HepG2 (cell line): ENCODE results near the gene MORF4L1. TPM values are rescaled to one million over a fixed set of nuclear protein-coding genes. Genes with fewer than 3 reads are reported as not detected.
A peak's percentile ranks its signal among the peaks of the same experiment; 100 is the strongest.

ENCODE experiments used
- ASH2L ChIP-seq: fragments of 300-600, 200-600 bp; sonication (generic); IDR thresholded peaks from 2 replicates; pipeline ENCODE4 v1.7.0; 2017; ENCODE audit warnings: low read depth, mild to moderate bottlenecking, moderate library complexity, mixed read lengths, low read length; ENCODE audit not compliant: insufficient read length
- ATF1 ChIP-seq: IDR thresholded peaks from 2 replicates; pipeline ENCODE4 v1.6.1; 2016; ENCODE audit warnings: mild to moderate bottlenecking, control low read depth
- HNRNPH1 ChIP-seq: fragments of 200-400 bp; formaldehyde crosslinking; optimal IDR thresholded peaks from 2 replicates; pipeline ENCODE3; 2017; ENCODE audit warnings: mild to moderate bottlenecking, low read depth, low read length
- KLF12 ChIP-seq: sonication (generic); formaldehyde crosslinking; IDR thresholded peaks from 2 replicates; pipeline ENCODE4 v1.4.0; 2020; ENCODE audit warnings: missing genetic modification reagents, borderline replicate concordance
- PHF8 ChIP-seq: sonication (generic); formaldehyde crosslinking; IDR thresholded peaks from 2 replicates; pipeline ENCODE4 v1.5.0; 2020; ENCODE audit warnings: missing genetic modification reagents
- REPIN1 ChIP-seq: sonication (generic); formaldehyde crosslinking; IDR thresholded peaks from 2 replicates; pipeline ENCODE4 v1.8.0; 2022; ENCODE audit warnings: missing genetic modification reagents, low read depth, mild to moderate bottlenecking, borderline replicate concordance
- RORA ChIP-seq: sonication (generic); formaldehyde crosslinking; IDR thresholded peaks from 2 replicates; pipeline ENCODE4 v1.5.0; 2020; ENCODE audit warnings: mild to moderate bottlenecking, missing genetic modification reagents, moderate library complexity
- SKI ChIP-seq: fragments of 450-650 bp; IDR thresholded peaks from one replicate; pipeline ENCODE4 v1.6.1; 2018; ENCODE audit warnings: mild to moderate bottlenecking; ENCODE audit not compliant: partially characterized antibody
- ZNF441 ChIP-seq: sonication (generic); formaldehyde crosslinking; IDR thresholded peaks from 2 replicates; pipeline ENCODE4 v1.7.0; 2021; ENCODE audit warnings: missing genetic modification reagents, borderline replicate concordance
- ZNF468 ChIP-seq: sonication (generic); formaldehyde crosslinking; IDR thresholded peaks from 2 replicates; pipeline ENCODE4 v1.8.0; 2022; ENCODE audit warnings: mild to moderate bottlenecking, moderate library complexity, missing genetic modification reagents
- ZNF562 ChIP-seq: sonication (generic); formaldehyde crosslinking; IDR thresholded peaks from 2 replicates; pipeline ENCODE4 v1.8.0; 2022; ENCODE audit warnings: missing genetic modification reagents, borderline replicate concordance
- ZNF629 ChIP-seq: sonication (generic); formaldehyde crosslinking; conservative IDR thresholded peaks from 2 replicates; pipeline ENCODE4 v1.5.0; 2020; ENCODE audit warnings: missing genetic modification reagents
- ZNF780A ChIP-seq: sonication (generic); formaldehyde crosslinking; IDR thresholded peaks from 2 replicates; pipeline ENCODE4 v1.8.0; 2022; ENCODE audit warnings: mild to moderate bottlenecking, missing genetic modification reagents, moderate library complexity
- polyA plus RNA-seq, 8 experiments: library from polyadenylated mRNA; depleted of rRNA in 3 of 8; stranded (reverse) in 7 of 8; unstranded in 1 of 8; fragments of >200 nt; fragmentation: Illumina TruSeq in 4 of 8; extraction: Trizol in 4 of 8; gene quantifications; 2 replicates each; pipeline versions ENCODE4 v1.2.1 to v1.2.3, GENCODE V29; 2011 to 2016; ENCODE audit warnings: low read depth in 4 of 8, missing spikeins in 1 of 8, mixed read lengths in 1 of 8; ENCODE audit not compliant: insufficient read depth in 1 of 8
- total RNA-seq, 5 experiments: library from RNA; depleted of rRNA; stranded (reverse); fragments of >200 nt; fragmentation: Illumina TruSeq; extraction: Trizol; gene quantifications; 2 replicates each; pipeline ENCODE4 v1.2.3, GENCODE V29; 2016; ENCODE audit warnings: low read depth in 1 of 5
- TF ChIP-seq, protein P1 (sequence below): IDR thresholded peaks from 2 replicates; pipeline ENCODE4 v1.6.1; 2016; ENCODE audit warnings: low read depth, missing genetic modification reagents, missing compliant biosample characterization
- TF ChIP-seq, protein P2 (sequence below), 2 experiments: fragments of 450-650 bp in 1 of 2; sonication (generic) in 1 of 2; formaldehyde crosslinking; IDR thresholded peaks; 2 replicates each; pipeline versions ENCODE4 v1.5.0 to v1.8.0; 2020 to 2022; ENCODE audit warnings: mild to moderate bottlenecking in 1 of 2, missing genetic modification reagents in 1 of 2
- TF ChIP-seq, protein P3 (sequence below): sonication (generic); formaldehyde crosslinking; IDR thresholded peaks from 2 replicates; pipeline ENCODE4 v1.8.1; 2023; ENCODE audit warnings: mild to moderate bottlenecking, missing genetic modification reagents, borderline replicate concordance
- TF ChIP-seq, protein P4 (sequence below): sonication (generic); formaldehyde crosslinking; IDR thresholded peaks from 2 replicates; pipeline ENCODE4 v1.5.0; 2020; ENCODE audit warnings: mild to moderate bottlenecking, missing genetic modification reagents, borderline replicate concordance

The MORF4L1 gene
- total and polyA plus RNA-seq, 2 of the 13 experiments (the other 11 are each of a cell fraction or from before 2014, with no cell fraction given): 218 to 219 TPM

DNA sequence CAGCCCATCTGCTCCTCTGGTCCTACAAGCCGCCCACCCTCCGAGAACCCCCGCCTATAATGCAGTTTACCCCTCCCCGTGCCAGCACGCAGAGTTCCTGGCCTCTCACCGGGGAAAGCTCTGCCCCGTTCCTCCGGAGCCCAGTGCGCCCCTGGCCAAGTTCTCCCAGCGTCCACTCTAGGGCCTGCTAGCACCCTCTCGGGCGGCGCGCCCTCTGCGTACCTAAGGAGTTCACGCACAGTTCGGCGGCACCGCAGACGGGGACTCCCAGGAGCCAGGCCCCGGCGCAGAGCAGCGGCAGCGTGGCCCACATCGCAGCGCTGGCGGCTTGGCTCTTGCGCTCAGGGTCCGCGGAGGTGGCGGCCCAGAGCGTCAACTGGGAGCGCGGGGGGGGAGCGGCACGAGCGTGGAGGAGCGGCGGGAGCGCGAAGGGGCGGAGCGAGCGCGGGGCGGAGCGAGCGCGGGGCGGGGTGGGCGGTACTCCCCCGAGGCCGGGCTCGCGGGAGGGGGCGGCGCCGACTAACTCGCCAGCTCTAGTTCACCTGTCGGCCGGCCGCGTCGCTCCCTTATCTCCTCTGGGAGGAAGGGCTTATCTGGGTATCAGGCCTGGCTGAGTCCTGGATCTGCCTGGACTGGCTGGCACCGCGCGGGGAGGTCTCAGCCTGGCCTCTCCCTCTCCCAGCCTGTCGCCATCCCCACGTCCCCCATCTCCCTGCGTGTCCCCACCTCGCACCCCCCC lies 72.1 kb downstream of the MORF4L1 start, which contains the start of gene CTSH (continued):
- no peak for TF ChIP-seq ZNF629 (CRISPR knock-in tag)
- TF ChIP-seq, protein P1, sequence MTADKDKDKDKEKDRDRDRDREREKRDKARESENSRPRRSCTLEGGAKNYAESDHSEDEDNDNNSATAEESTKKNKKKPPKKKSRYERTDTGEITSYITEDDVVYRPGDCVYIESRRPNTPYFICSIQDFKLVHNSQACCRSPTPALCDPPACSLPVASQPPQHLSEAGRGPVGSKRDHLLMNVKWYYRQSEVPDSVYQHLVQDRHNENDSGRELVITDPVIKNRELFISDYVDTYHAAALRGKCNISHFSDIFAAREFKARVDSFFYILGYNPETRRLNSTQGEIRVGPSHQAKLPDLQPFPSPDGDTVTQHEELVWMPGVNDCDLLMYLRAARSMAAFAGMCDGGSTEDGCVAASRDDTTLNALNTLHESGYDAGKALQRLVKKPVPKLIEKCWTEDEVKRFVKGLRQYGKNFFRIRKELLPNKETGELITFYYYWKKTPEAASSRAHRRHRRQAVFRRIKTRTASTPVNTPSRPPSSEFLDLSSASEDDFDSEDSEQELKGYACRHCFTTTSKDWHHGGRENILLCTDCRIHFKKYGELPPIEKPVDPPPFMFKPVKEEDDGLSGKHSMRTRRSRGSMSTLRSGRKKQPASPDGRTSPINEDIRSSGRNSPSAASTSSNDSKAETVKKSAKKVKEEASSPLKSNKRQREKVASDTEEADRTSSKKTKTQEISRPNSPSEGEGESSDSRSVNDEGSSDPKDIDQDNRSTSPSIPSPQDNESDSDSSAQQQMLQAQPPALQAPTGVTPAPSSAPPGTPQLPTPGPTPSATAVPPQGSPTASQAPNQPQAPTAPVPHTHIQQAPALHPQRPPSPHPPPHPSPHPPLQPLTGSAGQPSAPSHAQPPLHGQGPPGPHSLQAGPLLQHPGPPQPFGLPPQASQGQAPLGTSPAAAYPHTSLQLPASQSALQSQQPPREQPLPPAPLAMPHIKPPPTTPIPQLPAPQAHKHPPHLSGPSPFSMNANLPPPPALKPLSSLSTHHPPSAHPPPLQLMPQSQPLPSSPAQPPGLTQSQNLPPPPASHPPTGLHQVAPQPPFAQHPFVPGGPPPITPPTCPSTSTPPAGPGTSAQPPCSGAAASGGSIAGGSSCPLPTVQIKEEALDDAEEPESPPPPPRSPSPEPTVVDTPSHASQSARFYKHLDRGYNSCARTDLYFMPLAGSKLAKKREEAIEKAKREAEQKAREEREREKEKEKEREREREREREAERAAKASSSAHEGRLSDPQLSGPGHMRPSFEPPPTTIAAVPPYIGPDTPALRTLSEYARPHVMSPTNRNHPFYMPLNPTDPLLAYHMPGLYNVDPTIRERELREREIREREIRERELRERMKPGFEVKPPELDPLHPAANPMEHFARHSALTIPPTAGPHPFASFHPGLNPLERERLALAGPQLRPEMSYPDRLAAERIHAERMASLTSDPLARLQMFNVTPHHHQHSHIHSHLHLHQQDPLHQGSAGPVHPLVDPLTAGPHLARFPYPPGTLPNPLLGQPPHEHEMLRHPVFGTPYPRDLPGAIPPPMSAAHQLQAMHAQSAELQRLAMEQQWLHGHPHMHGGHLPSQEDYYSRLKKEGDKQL (CRISPR knock-in tag): no peak
- peak; percentile 78 for TF ChIP-seq ZNF780A (CRISPR knock-in tag)
- TF ChIP-seq ZNF441 (CRISPR knock-in tag): peak; percentile 44; the same call in 1 of the 2 replicates
- TF ChIP-seq, protein P2, sequence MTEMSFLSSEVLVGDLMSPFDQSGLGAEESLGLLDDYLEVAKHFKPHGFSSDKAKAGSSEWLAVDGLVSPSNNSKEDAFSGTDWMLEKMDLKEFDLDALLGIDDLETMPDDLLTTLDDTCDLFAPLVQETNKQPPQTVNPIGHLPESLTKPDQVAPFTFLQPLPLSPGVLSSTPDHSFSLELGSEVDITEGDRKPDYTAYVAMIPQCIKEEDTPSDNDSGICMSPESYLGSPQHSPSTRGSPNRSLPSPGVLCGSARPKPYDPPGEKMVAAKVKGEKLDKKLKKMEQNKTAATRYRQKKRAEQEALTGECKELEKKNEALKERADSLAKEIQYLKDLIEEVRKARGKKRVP (CRISPR knock-in tag; IDR thresholded peaks at IDR 0.05): peak in 1 of 2 experiments; percentile 52; a peak in 2 of 4 replicates
- TF ChIP-seq PHF8: peak; percentile 93
- no peak for TF ChIP-seq ATF1 (CRISPR knock-in tag)
- peak; percentile 55 for TF ChIP-seq SKI
- no peak for TF ChIP-seq ZNF468 (CRISPR knock-in tag)
- TF ChIP-seq, protein P3, sequence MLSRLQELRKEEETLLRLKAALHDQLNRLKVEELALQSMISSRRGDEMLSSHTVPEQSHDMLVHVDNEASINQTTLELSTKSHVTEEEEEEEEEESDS (CRISPR knock-in tag): peak; percentile 52; the same call in 1 of the 2 replicates
- TF ChIP-seq HNRNPH1: no peak
- TF ChIP-seq ASH2L: peak; percentile 62
- TF ChIP-seq REPIN1 (CRISPR knock-in tag): peak; percentile 93
- TF ChIP-seq ZNF562 (CRISPR knock-in tag): no peak
- no peak for TF ChIP-seq KLF12 (CRISPR knock-in tag)
- TF ChIP-seq, protein P4, sequence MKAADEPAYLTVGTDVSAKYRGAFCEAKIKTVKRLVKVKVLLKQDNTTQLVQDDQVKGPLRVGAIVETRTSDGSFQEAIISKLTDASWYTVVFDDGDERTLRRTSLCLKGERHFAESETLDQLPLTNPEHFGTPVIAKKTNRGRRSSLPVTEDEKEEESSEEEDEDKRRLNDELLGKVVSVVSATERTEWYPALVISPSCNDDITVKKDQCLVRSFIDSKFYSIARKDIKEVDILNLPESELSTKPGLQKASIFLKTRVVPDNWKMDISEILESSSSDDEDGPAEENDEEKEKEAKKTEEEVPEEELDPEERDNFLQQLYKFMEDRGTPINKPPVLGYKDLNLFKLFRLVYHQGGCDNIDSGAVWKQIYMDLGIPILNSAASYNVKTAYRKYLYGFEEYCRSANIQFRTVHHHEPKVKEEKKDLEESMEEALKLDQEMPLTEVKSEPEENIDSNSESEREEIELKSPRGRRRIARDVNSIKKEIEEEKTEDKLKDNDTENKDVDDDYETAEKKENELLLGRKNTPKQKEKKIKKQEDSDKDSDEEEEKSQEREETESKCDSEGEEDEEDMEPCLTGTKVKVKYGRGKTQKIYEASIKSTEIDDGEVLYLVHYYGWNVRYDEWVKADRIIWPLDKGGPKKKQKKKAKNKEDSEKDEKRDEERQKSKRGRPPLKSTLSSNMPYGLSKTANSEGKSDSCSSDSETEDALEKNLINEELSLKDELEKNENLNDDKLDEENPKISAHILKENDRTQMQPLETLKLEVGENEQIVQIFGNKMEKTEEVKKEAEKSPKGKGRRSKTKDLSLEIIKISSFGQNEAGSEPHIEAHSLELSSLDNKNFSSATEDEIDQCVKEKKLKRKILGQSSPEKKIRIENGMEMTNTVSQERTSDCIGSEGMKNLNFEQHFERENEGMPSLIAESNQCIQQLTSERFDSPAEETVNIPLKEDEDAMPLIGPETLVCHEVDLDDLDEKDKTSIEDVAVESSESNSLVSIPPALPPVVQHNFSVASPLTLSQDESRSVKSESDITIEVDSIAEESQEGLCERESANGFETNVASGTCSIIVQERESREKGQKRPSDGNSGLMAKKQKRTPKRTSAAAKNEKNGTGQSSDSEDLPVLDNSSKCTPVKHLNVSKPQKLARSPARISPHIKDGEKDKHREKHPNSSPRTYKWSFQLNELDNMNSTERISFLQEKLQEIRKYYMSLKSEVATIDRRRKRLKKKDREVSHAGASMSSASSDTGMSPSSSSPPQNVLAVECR (CRISPR knock-in tag): peak; percentile 88
- no peak for TF ChIP-seq RORA
